KMS-11 (cell line): ENCODE measurements around the gene CHORDC1.
A peak's percentile ranks its signal among the peaks of the same experiment; 100 is the strongest.

ENCODE experiments used
- H2AFZ ChIP-seq: fragments of 200-600 bp; sonication (generic); 2 replicates; pipeline ENCODE4 v1.6.1; 2016; ENCODE audit warnings: antibody characterized with exemption, mixed run types, low read depth
- H3K27ac ChIP-seq: fragments of 200-600 bp; sonication (generic); 2 replicates; pipeline ENCODE4 v1.6.1; 2016; ENCODE audit warnings: mild to moderate bottlenecking, mixed run types
- H3K27me3 ChIP-seq: fragments of 200-600 bp; sonication (generic); 2 replicates; pipeline ENCODE4 v1.6.1; 2017; ENCODE audit warnings: mild to moderate bottlenecking, low read depth, mixed run types, moderate library complexity; ENCODE audit not compliant: insufficient read depth
- H3K36me3 ChIP-seq: fragments of 200-600 bp; sonication (generic); 2 replicates; pipeline ENCODE4 v1.6.1; 2017; ENCODE audit warnings: mild to moderate bottlenecking, mixed run types; ENCODE audit not compliant: insufficient read depth
- H3K4me1 ChIP-seq: fragments of 200-600 bp; sonication (generic); 2 replicates; pipeline ENCODE4 v1.6.1; 2016; ENCODE audit warnings: mild to moderate bottlenecking, low read depth, mixed run types; ENCODE audit not compliant: poor library complexity, severe bottlenecking
- H3K4me2 ChIP-seq: fragments of 200-600 bp; sonication (generic); 2 replicates; pipeline ENCODE4 v1.7.0; 2016; ENCODE audit warnings: mild to moderate bottlenecking, mixed run types
- H3K4me3 ChIP-seq: fragments of 200-600 bp; sonication (generic); IDR thresholded peaks from 2 replicates; pipeline ENCODE4 v1.6.1; 2017; ENCODE audit warnings: low read depth, low read length, mixed read lengths; ENCODE audit not compliant: insufficient read depth
- H3K79me2 ChIP-seq: fragments of 200-600 bp; sonication (generic); 2 replicates; pipeline ENCODE4 v1.6.1; 2016; ENCODE audit warnings: low read depth, mixed run types; ENCODE audit not compliant: insufficient read depth
- H3K9ac ChIP-seq: fragments of 200-600 bp; sonication (generic); 2 replicates; pipeline ENCODE4 v1.6.1; 2016; ENCODE audit warnings: mild to moderate bottlenecking, mixed run types
- H4K20me1 ChIP-seq: fragments of 200-600 bp; sonication (generic); 2 replicates; pipeline ENCODE4 v1.6.1; 2016; ENCODE audit warnings: mild to moderate bottlenecking, mixed run types; ENCODE audit not compliant: insufficient read depth
- TF ChIP-seq, protein P1 (sequence below): fragments of 200-600 bp; sonication (generic); conservative IDR thresholded peaks from 2 replicates; pipeline ENCODE4 v1.6.1; 2017; ENCODE audit warnings: low read depth, mild to moderate bottlenecking, antibody characterized with exemption, low read length, moderate library complexity, mixed read lengths

The CHORDC1 gene

DNA sequence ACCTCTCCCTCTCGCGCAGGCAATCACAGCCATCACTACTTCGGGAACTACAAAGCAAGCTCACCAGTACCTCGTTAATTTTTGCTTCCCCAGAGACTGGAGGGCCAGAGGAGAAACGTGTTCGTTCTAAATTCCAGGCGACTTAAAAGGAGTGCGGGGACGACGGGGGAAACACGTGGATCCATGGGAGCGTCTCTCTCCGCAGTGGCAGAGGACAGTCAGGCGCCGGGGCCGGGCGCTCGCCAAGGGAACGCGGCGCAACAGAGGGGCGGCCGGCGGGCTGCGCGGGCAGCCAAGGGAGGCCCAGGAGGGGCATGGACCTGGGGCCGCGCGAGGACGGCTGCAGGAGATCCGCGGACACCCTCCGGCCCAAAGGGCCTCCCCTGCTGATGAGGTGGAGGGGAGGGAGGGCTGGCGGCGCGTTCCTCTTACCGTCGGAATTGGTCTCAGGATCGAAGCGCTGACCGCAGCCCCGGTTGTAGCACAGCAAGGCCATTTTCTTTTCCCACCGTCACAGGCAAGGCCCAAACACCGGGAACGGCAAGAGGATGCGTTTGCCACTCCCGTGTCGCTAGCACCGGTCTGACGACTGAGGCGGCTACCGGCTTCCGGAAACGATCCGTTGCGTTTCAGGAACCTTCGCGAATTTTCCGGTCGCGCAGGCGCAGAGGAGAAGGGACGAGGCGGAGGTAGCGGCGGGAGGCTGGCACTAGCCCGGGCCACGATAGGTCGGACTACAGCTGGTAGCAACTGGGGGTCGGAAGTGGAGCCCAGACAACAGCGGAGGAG, at the start of gene CHORDC1:
CHORDC1 (minus strand) TSS at position 591 of the 789 bp plus-strand sequence; CDS start at position 496, 95 bp downstream.
- H2AFZ ChIP-seq, result peak within 1 kb of the TSS; percentile 81
- TF ChIP-seq, protein P1, sequence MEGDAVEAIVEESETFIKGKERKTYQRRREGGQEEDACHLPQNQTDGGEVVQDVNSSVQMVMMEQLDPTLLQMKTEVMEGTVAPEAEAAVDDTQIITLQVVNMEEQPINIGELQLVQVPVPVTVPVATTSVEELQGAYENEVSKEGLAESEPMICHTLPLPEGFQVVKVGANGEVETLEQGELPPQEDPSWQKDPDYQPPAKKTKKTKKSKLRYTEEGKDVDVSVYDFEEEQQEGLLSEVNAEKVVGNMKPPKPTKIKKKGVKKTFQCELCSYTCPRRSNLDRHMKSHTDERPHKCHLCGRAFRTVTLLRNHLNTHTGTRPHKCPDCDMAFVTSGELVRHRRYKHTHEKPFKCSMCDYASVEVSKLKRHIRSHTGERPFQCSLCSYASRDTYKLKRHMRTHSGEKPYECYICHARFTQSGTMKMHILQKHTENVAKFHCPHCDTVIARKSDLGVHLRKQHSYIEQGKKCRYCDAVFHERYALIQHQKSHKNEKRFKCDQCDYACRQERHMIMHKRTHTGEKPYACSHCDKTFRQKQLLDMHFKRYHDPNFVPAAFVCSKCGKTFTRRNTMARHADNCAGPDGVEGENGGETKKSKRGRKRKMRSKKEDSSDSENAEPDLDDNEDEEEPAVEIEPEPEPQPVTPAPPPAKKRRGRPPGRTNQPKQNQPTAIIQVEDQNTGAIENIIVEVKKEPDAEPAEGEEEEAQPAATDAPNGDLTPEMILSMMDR, result no peak
- no peaks in the 10 kb centered on the region for H3K27me3 ChIP-seq
- H3K4me1 ChIP-seq, result peaks cover 8% of the 10 kb centered on the region
- no peaks in the 10 kb centered on the region for H4K20me1 ChIP-seq
- H3K79me2 ChIP-seq, result peaks cover 45% of the 10 kb centered on the region
- H3K4me3 ChIP-seq, result no peak within 1 kb of the TSS
- H3K36me3 ChIP-seq, result no peaks in the 10 kb centered on the region
- peak within 1 kb of the TSS; percentile 73 for H3K4me2 ChIP-seq
- H3K9ac ChIP-seq, result peak within 1 kb of the TSS; percentile 67
- H3K27ac ChIP-seq, result peak within 1 kb of the TSS; percentile 55

DNA sequence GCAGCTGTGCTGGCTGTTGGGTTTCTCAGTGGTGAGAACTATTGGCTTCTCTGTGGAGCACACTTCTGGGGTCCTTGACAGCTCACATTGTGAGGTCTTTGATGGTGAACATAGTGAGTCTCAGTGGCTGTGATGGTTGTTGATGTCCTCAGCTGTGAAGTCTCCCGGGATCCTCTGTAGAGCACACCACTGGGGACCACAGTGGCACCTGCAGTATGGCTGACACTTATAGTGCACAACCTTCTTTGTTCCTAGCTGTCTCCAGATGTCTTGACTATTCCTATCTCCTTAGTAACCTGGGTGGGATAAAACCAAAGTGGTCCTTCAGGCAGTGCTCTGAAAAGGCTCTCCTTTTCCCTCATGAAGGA, 34.3 kb upstream of the CHORDC1 start:
- H3K27ac ChIP-seq, result no peak overlapping the region
- H3K36me3 ChIP-seq, result no peaks in the 10 kb centered on the region
- no peaks in the 10 kb centered on the region for H3K79me2 ChIP-seq
- no peaks in the 10 kb centered on the region for H3K4me1 ChIP-seq
- no peaks in the 10 kb centered on the region for H3K27me3 ChIP-seq
- H3K9ac ChIP-seq, result no peak overlapping the region
- no peak overlapping the region for H3K4me2 ChIP-seq
- TF ChIP-seq, protein P1, result no peak
- H4K20me1 ChIP-seq, result no peaks in the 10 kb centered on the region
- H2AFZ ChIP-seq, result no peak overlapping the region
- no peak overlapping the region for H3K4me3 ChIP-seq

GRCh38 chr11:90256404-90257157, 33.7 kb upstream of the CHORDC1 start:
- no peaks in the 10 kb centered on the region for H3K4me1 ChIP-seq
- H2AFZ ChIP-seq, result no peak overlapping the region
- H3K9ac ChIP-seq, result no peak overlapping the region
- no peaks in the 10 kb centered on the region for H3K27me3 ChIP-seq
- H3K4me2 ChIP-seq, result no peak overlapping the region
- H3K4me3 ChIP-seq, result no peak overlapping the region
- no peak overlapping the region for H3K27ac ChIP-seq
- no peaks in the 10 kb centered on the region for H3K79me2 ChIP-seq
- TF ChIP-seq, protein P1, result no peak
- H4K20me1 ChIP-seq, result no peaks in the 10 kb centered on the region
- no peaks in the 10 kb centered on the region for H3K36me3 ChIP-seq

- Histone ChIP-seq H3K79me2 (no peaks in the 10 kb centered on the region), H4K20me1 (no peaks in the 10 kb centered on the region), H3K27me3 (no peaks in the 10 kb centered on the region), H3K4me3 (no peak overlapping the region), H3K36me3 (no peaks in the 10 kb centered on the region), H3K9ac (no peak overlapping the region), H3K27ac (no peak overlapping the region), H3K4me1 (no peaks in the 10 kb centered on the region), H2AFZ (no peak overlapping the region), H3K4me2 (no peak overlapping the region)
- TF ChIP-seq, protein P1, result no peak
Measured at GRCh38 chr11:90254065-90254464, 31.2 kb upstream of the CHORDC1 start.
